ENCODE results near the gene SERPIND1.
"Not testable (repeated sequence)": the region's sequence is repeated elsewhere in the genome, so short reads cannot be mapped to it uniquely, and the experiment has no call there.

Gene SERPIND1

GRCh38 chr22:20746431-20747189, 27.3 kb upstream of the SERPIND1 start:
- DNase-seq (ENCODE audit: low read depth), result no peak

- DNase-seq (ENCODE audit: low read depth), result no peak
Observed at GRCh38 chr22:20747223-20747622, 26.7 kb upstream of the SERPIND1 start.

- DNase-seq (ENCODE audit: low read depth), result no peak
Observed at GRCh38 chr22:20748082-20748481, 25.8 kb upstream of the SERPIND1 start.

- no peak for DNase-seq (ENCODE audit: low read depth)
Observed at GRCh38 chr22:20748731-20749428, 25.0 kb upstream of the SERPIND1 start.

- DNase-seq (ENCODE audit: low read depth), result no peak
Observed at GRCh38 chr22:20749453-20749852, 24.5 kb upstream of the SERPIND1 start.

GRCh38 chr22:20750461-20751184, 23.3 kb upstream of the SERPIND1 start:
- DNase-seq (ENCODE audit: low read depth), result peak; percentile 14

- no peak for DNase-seq (ENCODE audit: low read depth)
Observed at GRCh38 chr22:20751185-20751851, 22.6 kb upstream of the SERPIND1 start.

- no peak for DNase-seq (ENCODE audit: low read depth)
Observed at GRCh38 chr22:20752104-20752741, 21.7 kb upstream of the SERPIND1 start.

GRCh38 chr22:20752873-20753272, 21.0 kb upstream of the SERPIND1 start:
- DNase-seq (ENCODE audit: low read depth), result no peak

- no peak for DNase-seq (ENCODE audit: low read depth)
Observed at GRCh38 chr22:20756846-20757245, 17.1 kb upstream of the SERPIND1 start.

GRCh38 chr22:20758688-20759087, 15.2 kb upstream of the SERPIND1 start:
- DNase-seq (ENCODE audit: low read depth), result no peak

GRCh38 chr22:20760084-20760483, 13.8 kb upstream of the SERPIND1 start:
- DNase-seq (ENCODE audit: low read depth), result no peak

GRCh38 chr22:20761536-20761935, 12.4 kb upstream of the SERPIND1 start:
- no peak for DNase-seq (ENCODE audit: low read depth)

GRCh38 chr22:20762233-20762796, 11.6 kb upstream of the SERPIND1 start:
- DNase-seq (ENCODE audit: low read depth), result no peak

- DNase-seq (ENCODE audit: low read depth), result no peak
Observed at GRCh38 chr22:20763630-20764470, 10.1 kb upstream of the SERPIND1 start.

GRCh38 chr22:20764471-20764720, 9.5 kb upstream of the SERPIND1 start:
- DNase-seq (ENCODE audit: low read depth), result no peak

GRCh38 chr22:20764729-20765128, 9.2 kb upstream of the SERPIND1 start:
- DNase-seq (ENCODE audit: low read depth), result no peak

- no peak for DNase-seq (ENCODE audit: low read depth)
Observed at GRCh38 chr22:20765938-20766337, 8.0 kb upstream of the SERPIND1 start.

- no peak for DNase-seq (ENCODE audit: low read depth)
Observed at GRCh38 chr22:20766530-20766929, 7.4 kb upstream of the SERPIND1 start.

GRCh38 chr22:20769496-20769826, 4.5 kb upstream of the SERPIND1 start:
- DNase-seq (ENCODE audit: low read depth), result not testable (repeated sequence)

Measured in activated gamma-delta T cell treated with anti-CD3 and anti-CD28 coated beads, Interleukin-2, amount 50 U/mL, for 16 hours (primary cell).